Thyroid gland (tissue), 4 donors: Measurements from ENCODE around the gene PLXND1. TPM values are rescaled to one million over a fixed set of nuclear protein-coding genes. Genes with fewer than 3 reads are reported as not detected.
A peak's percentile ranks its signal among the peaks of the same experiment; 100 is the strongest.

Experiments
- DNase-seq, 2 donors: peaks; one replicate each; pipeline ENCODE4 v3.0.0-alpha.2; 2019
- H3K27ac ChIP-seq, 3 donors: fragments of 200-600 bp; sonication (generic); 1 replicate in 2 of 3; 2 replicates in 1 of 3; pipeline ENCODE4 v1.5.1; 2016 to 2019; ENCODE audit warnings: mild to moderate bottlenecking in 1 of 3, moderate library complexity in 1 of 3
- H3K27me3 ChIP-seq: fragments of 200-600 bp; sonication (generic); one replicate; pipeline ENCODE4 v1.5.1; 2019
- H3K36me3 ChIP-seq, 2 donors: fragments of 200-600 bp; sonication (generic); one replicate each; pipeline ENCODE4 v1.5.1; 2016 to 2019
- H3K4me1 ChIP-seq, 2 donors: fragments of 200-600 bp; sonication (generic); one replicate each; pipeline ENCODE4 v1.5.1; 2017 to 2019
- H3K4me3 ChIP-seq, 3 donors: fragments of 200-600 bp; sonication (generic); replicated peaks in 1 of 3; 1 replicate in 2 of 3; 2 replicates in 1 of 3; pipeline ENCODE4 v1.5.1; 2016; ENCODE audit warnings: mild to moderate bottlenecking in 1 of 3
- H3K9me3 ChIP-seq: fragments of 200-600 bp; sonication (generic); one replicate; pipeline ENCODE4 v1.5.1; 2017
- CTCF ChIP-seq, 6 experiments: fragments of 200-600 bp in 3 of 6; fragments of 450-650 bp in 3 of 6; sonication (generic) in 3 of 6; IDR thresholded peaks; one replicate each; pipeline ENCODE4 v1.5.1; 2016 to 2019; ENCODE audit warnings: antibody characterized with exemption in 6 of 6, mild to moderate bottlenecking in 2 of 6, inconsistent platforms in 1 of 6, moderate library complexity in 1 of 6
- POLR2A ChIP-seq, 2 donors: fragments of 450-650 bp; IDR thresholded peaks; one replicate each; pipeline ENCODE4 v1.6.1; 2017; ENCODE audit warnings: antibody characterized with exemption in 2 of 2, mild to moderate bottlenecking in 2 of 2, moderate library complexity in 1 of 2
- WGBS, 2 donors: methylation state at CpG; one replicate each; pipeline ENCODE4 v1.1.5; 2017; 5-methylcytosine and 5-hydroxymethylcytosine counted together
- intact Hi-C: fragments of 100-400 bp; cut with DNase I; formaldehyde crosslinking; loops from one replicate; pipeline ENCODE4 v1.15.1; 2023
- total RNA-seq, 4 donors: library from RNA; depleted of rRNA; stranded (reverse); fragments of >200 nt; gene quantifications; one replicate each; pipeline ENCODE4 v1.2.3, GENCODE V29; 2016

The PLXND1 gene
- total RNA-seq, 4 donors from 2014 or later, result 50.7 to 69.8 (median 60.8) TPM

- intact Hi-C loops, result loop anchor here (10.0 kb wide), 1 partner anchor 127 kb away; no protein-coding TSS in a partner anchor
- no peaks in the 10 kb centered on the region for H3K9me3 ChIP-seq
- DNase-seq, result no peak
- no peak overlapping the region for H3K4me3 ChIP-seq
- no peak for TF ChIP-seq CTCF (IDR thresholded peaks at IDR 0.05)
- H3K27ac ChIP-seq, result peak overlapping the region in 2 of 3 donors; percentile 77 to 94
- no peaks in the 10 kb centered on the region for H3K36me3 ChIP-seq
- WGBS, 2 donors, result 65 to 70% methylated on average over 14 of the region's 14 CpGs
- H3K27me3 ChIP-seq, result no peaks in the 10 kb centered on the region
- H3K4me1 ChIP-seq, result peaks cover 22 to 66% of the 10 kb centered on the region in 2 donors
Measured at GRCh38 chr3:129621626-129622225, 15.2 kb upstream of the PLXND1 start.

GRCh38 chr3:129620828-129621559 lies 14.5 kb upstream of the PLXND1 start:
- no peak overlapping the region for H3K27ac ChIP-seq
- H3K36me3 ChIP-seq, result no peaks in the 10 kb centered on the region
- TF ChIP-seq CTCF (IDR thresholded peaks at IDR 0.05), result no peak
- no peak for TF ChIP-seq POLR2A (IDR thresholded peaks at IDR 0.05)
- H3K27me3 ChIP-seq, result no peaks in the 10 kb centered on the region
- 81 to 84% methylated on average over 16 to 17 of the region's 18 CpGs for WGBS, 2 donors
- H3K4me3 ChIP-seq, result no peak overlapping the region
- DNase-seq, result no peak
- H3K4me1 ChIP-seq, result peaks cover 21 to 68% of the 10 kb centered on the region in 2 donors
- intact Hi-C loops, result loop anchor here (10.0 kb wide), 1 partner anchor 126 kb away; no protein-coding TSS in a partner anchor
- H3K9me3 ChIP-seq, result no peaks in the 10 kb centered on the region

GRCh38 chr3:129619726-129620162 lies 13.3 kb upstream of the PLXND1 start:
- no peak for TF ChIP-seq CTCF (IDR thresholded peaks at IDR 0.05)
- no peak for TF ChIP-seq POLR2A (IDR thresholded peaks at IDR 0.05)
- Histone ChIP-seq H3K4me1 (peaks cover 15 to 66% of the 10 kb centered on the region in 2 donors), H3K4me3 (no peak overlapping the region), H3K27ac (peak overlapping the region; percentile 36 to 51 (median 49)), H3K9me3 (no peaks in the 10 kb centered on the region), H3K27me3 (no peaks in the 10 kb centered on the region), H3K36me3 (no peaks in the 10 kb centered on the region)
- WGBS, 2 donors, result 92 to 100% methylated on average over 2 to 3 of the region's 6 CpGs
- no peak for DNase-seq
- intact Hi-C loops, result loop anchor here (10.0 kb wide), 1 partner anchor 125 kb away; no protein-coding TSS in a partner anchor

- WGBS, 2 donors, result 62 to 68% methylated on average over 17 to 19 of the region's 23 CpGs
- Histone ChIP-seq H3K36me3 (no peaks in the 10 kb centered on the region), H3K27ac (peak overlapping the region; percentile 36 to 51 (median 49)), H3K9me3 (no peaks in the 10 kb centered on the region), H3K27me3 (no peaks in the 10 kb centered on the region), H3K4me3 (no peak overlapping the region), H3K4me1 (peaks cover 15 to 66% of the 10 kb centered on the region in 2 donors)
- DNase-seq, result no peak
- TF ChIP-seq POLR2A (IDR thresholded peaks at IDR 0.05) (no peak), CTCF (IDR thresholded peaks at IDR 0.05) (no peak)
- intact Hi-C loops, result no loop called here
Measured at GRCh38 chr3:129618901-129619671, 12.6 kb upstream of the PLXND1 start.
